Epithelial cell of esophagus (primary cell): ENCODE results near the gene NCOA5.

Experiments used
- DNase-seq: peaks from one replicate; pipeline ENCODE4 v3.0.0; 2010; ENCODE audit warnings: low read depth
- H3K4me3 ChIP-seq: 2 replicates; pipeline ENCODE4 v1.5.1; 2011; ENCODE audit warnings: mild to moderate bottlenecking, low read length, control low read depth
- CTCF ChIP-seq: IDR thresholded peaks from 2 replicates; pipeline ENCODE4 v1.5.1; 2011; ENCODE audit warnings: low read depth, mild to moderate bottlenecking, low read length, control low read depth, inconsistent platforms; ENCODE audit not compliant: insufficient read depth; ENCODE audit errors: missing control alignments

Gene NCOA5

GRCh38 chr20:46112430-46113112 lies 22.8 kb upstream of the NCOA5 start:
- TF ChIP-seq CTCF: no peak
- DNase-seq: no peak
- no peak overlapping the region for H3K4me3 ChIP-seq

GRCh38 chr20:46111836-46112212 lies 22.1 kb upstream of the NCOA5 start:
- no peak for TF ChIP-seq CTCF
- no peak overlapping the region for H3K4me3 ChIP-seq
- no peak for DNase-seq

GRCh38 chr20:46111028-46111835 lies 21.5 kb upstream of the NCOA5 start:
- no peak for TF ChIP-seq CTCF
- H3K4me3 ChIP-seq: no peak overlapping the region
- no peak for DNase-seq

- no peak for TF ChIP-seq CTCF
- no peak overlapping the region for H3K4me3 ChIP-seq
- DNase-seq: no peak
Measured at GRCh38 chr20:46108976-46109375, 19.2 kb upstream of the NCOA5 start.

- no peak overlapping the region for H3K4me3 ChIP-seq
- no peak for TF ChIP-seq CTCF
- DNase-seq: no peak
Measured at GRCh38 chr20:46108435-46108841, 18.7 kb upstream of the NCOA5 start.

GRCh38 chr20:46107061-46107460 lies 17.3 kb upstream of the NCOA5 start:
- H3K4me3 ChIP-seq: no peak overlapping the region
- no peak for TF ChIP-seq CTCF

More at GRCh38 chr20:46107061-46107460, 17.3 kb upstream of the NCOA5 start:
- no peak for DNase-seq
